GM19351 (cell line): ENCODE measurements around the gene OR2AT4.
"Not testable (repeated sequence)": the region's sequence is repeated elsewhere in the genome, so short reads cannot be mapped to it uniquely, and the experiment has no call there.

ENCODE experiments used
- ATAC-seq: cut with Tn5 transposase; IDR thresholded peaks from one replicate; pipeline ENCODE4 v1.9.1; 2021; ENCODE audit warnings: mild to moderate bottlenecking, moderate library complexity; ENCODE audit not compliant: unreplicated experiment

Gene OR2AT4

GRCh38 chr11:75068993-75069392 is 27.7 kb downstream of the OR2AT4 start:
- no peak for ATAC-seq

- no peak for ATAC-seq
Observed at GRCh38 chr11:75068559-75068958, 28.1 kb downstream of the OR2AT4 start.

- no peak for ATAC-seq
Observed at GRCh38 chr11:75066061-75066460, 30.6 kb downstream of the OR2AT4 start.

GRCh38 chr11:75063741-75064314 is 32.8 kb downstream of the OR2AT4 start:
- ATAC-seq = no peak

- no peak for ATAC-seq
Observed at GRCh38 chr11:75059299-75059698, 37.4 kb downstream of the OR2AT4 start.

- ATAC-seq = no peak
Observed at GRCh38 chr11:75056814-75057213, 39.9 kb downstream of the OR2AT4 start.

GRCh38 chr11:75055511-75055910 is 41.2 kb downstream of the OR2AT4 start:
- ATAC-seq = no peak

GRCh38 chr11:75052457-75052856 is 44.2 kb downstream of the OR2AT4 start:
- no peak for ATAC-seq

- no peak for ATAC-seq
Observed at GRCh38 chr11:75051043-75051442, 45.6 kb downstream of the OR2AT4 start.

GRCh38 chr11:75050516-75050915 is 46.2 kb downstream of the OR2AT4 start:
- ATAC-seq = no peak

- ATAC-seq = not testable (repeated sequence)
Observed at GRCh38 chr11:75049501-75050266, 47.0 kb downstream of the OR2AT4 start.

- ATAC-seq = no peak
Observed at GRCh38 chr11:75047191-75047590, 49.5 kb downstream of the OR2AT4 start.

- ATAC-seq = not testable (repeated sequence)
Observed at GRCh38 chr11:75046668-75047067, 50.0 kb downstream of the OR2AT4 start.

GRCh38 chr11:75044381-75045170 is 52.1 kb downstream of the OR2AT4 start:
- not testable (repeated sequence) for ATAC-seq

- not testable (repeated sequence) for ATAC-seq
Observed at GRCh38 chr11:75041821-75042220, 54.9 kb downstream of the OR2AT4 start.

- no peak for ATAC-seq
Observed at GRCh38 chr11:75041263-75041662, 55.4 kb downstream of the OR2AT4 start.

- ATAC-seq = no peak
Observed at GRCh38 chr11:75040167-75040770, 56.4 kb downstream of the OR2AT4 start.

GRCh38 chr11:75035911-75036565 is 60.6 kb downstream of the OR2AT4 start:
- ATAC-seq = no peak

GRCh38 chr11:75035256-75035655 is 61.4 kb downstream of the OR2AT4 start:
- ATAC-seq = no peak

GRCh38 chr11:75033916-75034315 is 62.8 kb downstream of the OR2AT4 start:
- ATAC-seq = no peak

GRCh38 chr11:75032550-75032935 is 64.1 kb downstream of the OR2AT4 start:
- no peak for ATAC-seq
